Osteocyte (in vitro differentiated cells): ENCODE results near the gene TPRA1. TPM values are rescaled to one million over a fixed set of nuclear protein-coding genes. Genes with fewer than 3 reads are reported as not detected.

Experiments
- DNase-seq: peaks from one replicate; pipeline ENCODE4 v3.0.0; 2021; ENCODE audit warnings: mixed read lengths; ENCODE audit not compliant: unreplicated experiment; ENCODE audit errors: extremely low spot score
- H3K27ac Mint-ChIP-seq: one replicate; pipeline ENCODE4 v1.8.0; 2021; ENCODE audit warnings: mild to moderate bottlenecking, mixed read lengths; ENCODE audit not compliant: unreplicated experiment
- H3K27me3 Mint-ChIP-seq: one replicate; pipeline ENCODE4 v1.8.0; 2021; ENCODE audit warnings: mixed read lengths; ENCODE audit not compliant: unreplicated experiment
- H3K36me3 Mint-ChIP-seq: one replicate; pipeline ENCODE4 v1.8.0; 2021; ENCODE audit warnings: mixed read lengths; ENCODE audit not compliant: unreplicated experiment
- H3K4me1 Mint-ChIP-seq: one replicate; pipeline ENCODE4 v1.8.0; 2021; ENCODE audit warnings: mixed read lengths; ENCODE audit not compliant: unreplicated experiment
- H3K4me3 Mint-ChIP-seq: one replicate; pipeline ENCODE4 v1.8.0; 2021; ENCODE audit warnings: mild to moderate bottlenecking, moderate library complexity, mixed read lengths; ENCODE audit not compliant: unreplicated experiment
- H3K9me3 Mint-ChIP-seq: one replicate; pipeline ENCODE4 v1.8.0; 2021; ENCODE audit warnings: mixed read lengths; ENCODE audit not compliant: unreplicated experiment
- total RNA-seq: library from RNA; stranded (reverse); gene quantifications from 2 replicates; pipeline ENCODE4 v1.2.1, GENCODE V29; 2021
- TF ChIP-seq, protein P1 (sequence below): fragments of 200-600 bp; sonication (generic); IDR thresholded peaks from 2 replicates; pipeline ENCODE4 v1.5.0; 2021; ENCODE audit warnings: antibody characterized with exemption, mild to moderate bottlenecking, moderate library complexity

The TPRA1 gene
- total RNA-seq, 1 donor from 2014 or later: 49.7 TPM

DNA sequence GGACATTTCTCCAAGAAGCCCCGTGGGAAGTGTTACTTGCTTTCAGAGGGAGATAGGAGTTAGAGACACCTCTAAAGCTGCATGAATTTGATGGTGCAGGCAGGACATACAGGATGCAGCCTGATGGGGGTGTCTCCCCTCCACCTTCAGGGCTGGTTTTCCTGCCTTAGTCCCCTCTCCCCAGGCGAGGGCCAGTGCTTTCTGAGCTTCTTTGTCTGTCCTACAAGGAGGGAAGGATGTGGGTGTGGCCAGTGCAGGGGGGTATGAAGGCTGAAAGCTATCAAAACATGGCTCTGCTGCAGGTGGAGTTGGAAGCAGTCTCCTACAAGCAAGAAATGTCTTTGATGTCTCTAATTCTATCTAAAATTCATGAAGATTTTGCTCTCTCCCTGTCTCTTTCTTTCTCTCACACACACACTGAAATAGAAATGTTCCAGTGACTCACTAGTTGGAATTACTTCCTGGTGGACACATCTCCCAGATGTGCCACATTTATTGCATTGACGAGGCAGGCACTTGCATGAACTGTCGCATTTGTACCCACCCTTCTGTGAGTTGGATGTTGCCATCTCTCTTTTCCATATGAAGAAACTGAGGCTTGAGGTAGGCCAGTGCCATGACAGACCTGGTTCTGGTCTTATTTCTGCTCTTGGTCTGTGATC lies 24.5 kb upstream of the TPRA1 start:
- no peak overlapping the region for H3K27ac Mint-ChIP-seq
- H3K9me3 Mint-ChIP-seq: no peaks in the 10 kb centered on the region
- H3K4me1 Mint-ChIP-seq: no peaks in the 10 kb centered on the region
- DNase-seq: no peak
- H3K4me3 Mint-ChIP-seq: no peak overlapping the region
- peaks cover 19% of the 10 kb centered on the region for H3K36me3 Mint-ChIP-seq
- TF ChIP-seq, protein P1, sequence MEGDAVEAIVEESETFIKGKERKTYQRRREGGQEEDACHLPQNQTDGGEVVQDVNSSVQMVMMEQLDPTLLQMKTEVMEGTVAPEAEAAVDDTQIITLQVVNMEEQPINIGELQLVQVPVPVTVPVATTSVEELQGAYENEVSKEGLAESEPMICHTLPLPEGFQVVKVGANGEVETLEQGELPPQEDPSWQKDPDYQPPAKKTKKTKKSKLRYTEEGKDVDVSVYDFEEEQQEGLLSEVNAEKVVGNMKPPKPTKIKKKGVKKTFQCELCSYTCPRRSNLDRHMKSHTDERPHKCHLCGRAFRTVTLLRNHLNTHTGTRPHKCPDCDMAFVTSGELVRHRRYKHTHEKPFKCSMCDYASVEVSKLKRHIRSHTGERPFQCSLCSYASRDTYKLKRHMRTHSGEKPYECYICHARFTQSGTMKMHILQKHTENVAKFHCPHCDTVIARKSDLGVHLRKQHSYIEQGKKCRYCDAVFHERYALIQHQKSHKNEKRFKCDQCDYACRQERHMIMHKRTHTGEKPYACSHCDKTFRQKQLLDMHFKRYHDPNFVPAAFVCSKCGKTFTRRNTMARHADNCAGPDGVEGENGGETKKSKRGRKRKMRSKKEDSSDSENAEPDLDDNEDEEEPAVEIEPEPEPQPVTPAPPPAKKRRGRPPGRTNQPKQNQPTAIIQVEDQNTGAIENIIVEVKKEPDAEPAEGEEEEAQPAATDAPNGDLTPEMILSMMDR: no peak
- no peaks in the 10 kb centered on the region for H3K27me3 Mint-ChIP-seq

DNA sequence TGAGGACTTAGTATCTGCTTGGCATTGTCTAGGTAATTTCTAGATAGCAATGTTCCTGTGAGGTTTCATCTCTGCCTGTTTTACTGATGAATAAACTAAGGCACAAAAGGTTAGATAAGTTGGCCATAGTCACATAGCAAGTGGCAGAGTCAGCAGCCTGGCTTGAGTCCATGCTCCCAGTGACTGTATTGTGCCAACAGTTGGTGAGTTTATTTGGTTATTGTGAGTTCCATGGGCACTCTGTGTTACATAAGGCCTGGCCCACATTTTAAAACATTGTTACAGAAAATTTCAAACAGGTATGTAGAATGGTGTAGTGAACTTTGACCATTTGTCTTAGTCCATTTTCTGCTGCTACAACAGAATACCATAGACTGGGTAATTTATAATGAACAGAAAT lies 22.9 kb upstream of the TPRA1 start:
- TF ChIP-seq, protein P1: no peak
- H3K4me3 Mint-ChIP-seq: no peak overlapping the region
- peaks cover 20% of the 10 kb centered on the region for H3K36me3 Mint-ChIP-seq
- H3K27ac Mint-ChIP-seq: no peak overlapping the region
- no peaks in the 10 kb centered on the region for H3K4me1 Mint-ChIP-seq
- no peak for DNase-seq
- no peaks in the 10 kb centered on the region for H3K9me3 Mint-ChIP-seq
- no peaks in the 10 kb centered on the region for H3K27me3 Mint-ChIP-seq

- Mint-ChIP-seq H3K27ac (no peak overlapping the region), H3K27me3 (no peaks in the 10 kb centered on the region), H3K36me3 (peaks cover 21% of the 10 kb centered on the region), H3K4me3 (no peak overlapping the region), H3K9me3 (no peaks in the 10 kb centered on the region), H3K4me1 (no peaks in the 10 kb centered on the region)
- TF ChIP-seq, protein P1: no peak
- DNase-seq: no peak
These were observed 22.4 kb upstream of the TPRA1 start for GRCh38 chr3:127612966-127613365.

- H3K36me3 Mint-ChIP-seq: peaks cover 24% of the 10 kb centered on the region
- TF ChIP-seq, protein P1: no peak
- no peak overlapping the region for H3K27ac Mint-ChIP-seq
- no peaks in the 10 kb centered on the region for H3K4me1 Mint-ChIP-seq
- H3K4me3 Mint-ChIP-seq: no peak overlapping the region
- no peaks in the 10 kb centered on the region for H3K27me3 Mint-ChIP-seq
- no peak for DNase-seq
- no peaks in the 10 kb centered on the region for H3K9me3 Mint-ChIP-seq
These were observed 20.7 kb upstream of the TPRA1 start for GRCh38 chr3:127611251-127611650.

- no peak overlapping the region for H3K27ac Mint-ChIP-seq
- TF ChIP-seq, protein P1: no peak
- DNase-seq: no peak
- H3K4me1 Mint-ChIP-seq: no peaks in the 10 kb centered on the region
- no peak overlapping the region for H3K4me3 Mint-ChIP-seq
- H3K36me3 Mint-ChIP-seq: peaks cover 27% of the 10 kb centered on the region
- H3K27me3 Mint-ChIP-seq: no peaks in the 10 kb centered on the region
- no peaks in the 10 kb centered on the region for H3K9me3 Mint-ChIP-seq
These were observed 19.6 kb upstream of the TPRA1 start for GRCh38 chr3:127610105-127610504.
